AG09309 (cell line): Measurements from ENCODE around the gene MYOT.

Experiments used
- DNase-seq: peaks from one replicate; pipeline ENCODE4 v3.0.0-alpha.2; 2010; ENCODE audit warnings: low read depth
- H3K4me3 ChIP-seq: 2 replicates; pipeline ENCODE4 v1.5.1; 2011; ENCODE audit warnings: mild to moderate bottlenecking, low read depth, low read length, moderate library complexity; ENCODE audit not compliant: control insufficient read depth
- CTCF ChIP-seq: IDR thresholded peaks from 2 replicates; pipeline ENCODE4 v1.5.1; 2011; ENCODE audit warnings: mild to moderate bottlenecking, low read depth, low read length, inconsistent platforms; ENCODE audit not compliant: insufficient read depth, control insufficient read depth; ENCODE audit errors: missing control alignments

MYOT gene

GRCh38 chr5:137836298-137836697 lies 31.4 kb upstream of the MYOT start:
- TF ChIP-seq CTCF = no peak
- DNase-seq = no peak
- no peak overlapping the region for H3K4me3 ChIP-seq

- DNase-seq = no peak
- H3K4me3 ChIP-seq = no peak overlapping the region
- TF ChIP-seq CTCF = no peak
These were observed 30.7 kb upstream of the MYOT start for GRCh38 chr5:137836997-137837396.

GRCh38 chr5:137837491-137838394 lies 29.9 kb upstream of the MYOT start:
- TF ChIP-seq CTCF = no peak
- no peak overlapping the region for H3K4me3 ChIP-seq
- DNase-seq = no peak

- no peak for TF ChIP-seq CTCF
- H3K4me3 ChIP-seq = no peak overlapping the region
These were observed 28.7 kb upstream of the MYOT start for GRCh38 chr5:137838976-137839375.

GRCh38 chr5:137842296-137842695 lies 25.4 kb upstream of the MYOT start:
- no peak for TF ChIP-seq CTCF
- no peak for DNase-seq
- no peak overlapping the region for H3K4me3 ChIP-seq

More at GRCh38 chr5:137838976-137839375, 28.7 kb upstream of the MYOT start:
- no peak for DNase-seq

- no peak for DNase-seq
- no peak overlapping the region for H3K4me3 ChIP-seq
- TF ChIP-seq CTCF = no peak
These were observed 23.9 kb upstream of the MYOT start for GRCh38 chr5:137843676-137844299.
